K562 (cell line): ENCODE measurements around the gene ERGIC1. TPM values are rescaled to one million over a fixed set of nuclear protein-coding genes. Genes with fewer than 3 reads are reported as not detected.

Source experiments
- CAMTA2 ChIP-seq: fragments of 250-450 bp; sonication (Bioruptor Pico); conservative IDR thresholded peaks from 2 replicates; pipeline ENCODE4 v1.5.1; 2022
- FOS ChIP-seq: IDR thresholded peaks from 3 replicates; pipeline ENCODE4 v1.6.1; 2011; ENCODE audit not compliant: insufficient read length; ENCODE audit errors: extremely low read depth
- HCFC1 ChIP-seq: IDR thresholded peaks from 2 replicates; pipeline ENCODE4 v1.6.1; 2012; ENCODE audit warnings: low read depth, low read length, improper control_type of control experiment
- IRF9 ChIP-seq: fragments of 450-650 bp; IDR thresholded peaks from 2 replicates; pipeline ENCODE4 v1.6.1; 2016; ENCODE audit warnings: missing biosample characterization, missing genetic modification characterization
- NCOR1 ChIP-seq: fragments of 450-650 bp; IDR thresholded peaks from 2 replicates; pipeline ENCODE4 v1.6.1; 2016; ENCODE audit warnings: mild to moderate bottlenecking, moderate library complexity
- NR2C1 ChIP-seq, 2 experiments: fragments of 450-650 bp; IDR thresholded peaks; 2 replicates each; pipeline ENCODE4 v1.6.1; 2017; ENCODE audit warnings: mild to moderate bottlenecking in 2 of 2, antibody characterized with exemption in 1 of 2, inconsistent platforms in 1 of 2, missing compliant biosample characterization in 1 of 2, missing genetic modification characterization in 1 of 2
- NRF1 ChIP-seq, 2 experiments: fragments of 450-650 bp; IDR thresholded peaks in 1 of 2; conservative IDR thresholded peaks in 1 of 2; 2 replicates each; pipeline ENCODE4 v1.6.1; 2014; ENCODE audit warnings: mild to moderate bottlenecking in 2 of 2
- RFX1 ChIP-seq: fragments of 450-650 bp; IDR thresholded peaks from 2 replicates; pipeline ENCODE4 v1.6.1; 2016; ENCODE audit warnings: mild to moderate bottlenecking, moderate library complexity
- TFAP4 ChIP-seq: sonication (generic); formaldehyde crosslinking; IDR thresholded peaks from 2 replicates; pipeline ENCODE4 v1.8.0; 2022; ENCODE audit warnings: missing genetic modification reagents, mild to moderate bottlenecking, moderate library complexity, borderline replicate concordance
- TFE3 ChIP-seq: fragments of 450-650 bp; formaldehyde crosslinking; IDR thresholded peaks from 2 replicates; pipeline ENCODE4 v1.4.0; 2020; ENCODE audit warnings: mild to moderate bottlenecking, mixed read lengths
- ZBTB34 ChIP-seq: fragments of 250-450 bp; sonication (Bioruptor Pico); IDR thresholded peaks from 2 replicates; pipeline ENCODE4 v1.8.0; 2021; ENCODE audit warnings: mild to moderate bottlenecking, moderate library complexity
- ZNF407 ChIP-seq: fragments of 450-650 bp; IDR thresholded peaks from 2 replicates; pipeline ENCODE4 v1.6.1; 2016; ENCODE audit warnings: low read depth
- ZNF551 ChIP-seq: fragments of 250-450 bp; sonication (Bioruptor Pico); IDR thresholded peaks from 2 replicates; pipeline ENCODE4 v1.5.0; 2021; ENCODE audit warnings: mild to moderate bottlenecking, moderate library complexity
- ZNF699 ChIP-seq: fragments of 250-450 bp; sonication (Bioruptor Pico); IDR thresholded peaks from 2 replicates; pipeline ENCODE4 v1.8.0; 2021; ENCODE audit warnings: mild to moderate bottlenecking, moderate library complexity; ENCODE audit not compliant: insufficient replicate concordance
- polyA plus RNA-seq, 8 experiments: library from polyadenylated mRNA; depleted of rRNA in 4 of 8; stranded (reverse) in 5 of 8; unstranded in 3 of 8; fragments of >200 nt; fragmentation: Nextera tagmentation in 2 of 8; fragmentation: Illumina TruSeq in 1 of 8; extraction: Ambion mirVana in 2 of 8; extraction: Trizol in 1 of 8; gene quantifications; 2 replicates each; pipeline versions ENCODE4 v1.2.1 to v1.2.3, GENCODE V29; 2011 to 2014; ENCODE audit warnings: inconsistent platforms in 1 of 8, missing spikeins in 1 of 8
- total RNA-seq, 7 experiments: library from RNA; depleted of rRNA in 6 of 7; stranded (reverse); fragments of >200 nt in 6 of 7; fragmentation: Illumina TruSeq in 2 of 7; extraction: Trizol in 2 of 7; gene quantifications; 2 replicates each; pipeline versions ENCODE4 v1.2.1 to v1.2.3, GENCODE V29; 2011 to 2021; ENCODE audit warnings: low replicate concordance in 1 of 7

ERGIC1 gene
- total and polyA plus RNA-seq, 9 of the 15 experiments (the other 6 are each of a cell fraction or from before 2014, with no cell fraction given) = 5.5 to 68.4 (median 36.4) TPM

GRCh38 chr5:172870715-172871461 is 36.8 kb downstream of the ERGIC1 start (continued):
- TF ChIP-seq ZNF407 = no peak
- TF ChIP-seq HCFC1 = no peak
- no peak for TF ChIP-seq ZNF699 (CRISPR knock-in tag)
- no peak for TF ChIP-seq FOS
- no peak for TF ChIP-seq CAMTA2 (CRISPR knock-in tag)
- TF ChIP-seq NCOR1 = no peak
- TF ChIP-seq IRF9 = no peak
- TF ChIP-seq NR2C1 (IDR thresholded peaks at IDR 0.05) = no peak
- TF ChIP-seq NR2C1 (tag; IDR thresholded peaks at IDR 0.05) = peak; percentile 61; the same call in 1 of the 2 replicates
- TF ChIP-seq RFX1 = no peak
- peak in 1 of 2 experiments; percentile 45; a peak in 3 of 4 replicates for TF ChIP-seq NRF1 (conservative IDR thresholded peaks at IDR 0.05 in 1 of 2, IDR thresholded peaks at IDR 0.05 in 1 of 2)
- peak; percentile 14; the same call in 1 of the 2 replicates for TF ChIP-seq TFAP4 (CRISPR knock-in tag)
- TF ChIP-seq TFE3 (CRISPR knock-in tag) = no peak
- TF ChIP-seq ZBTB34 = no peak
- TF ChIP-seq ZNF551 (CRISPR knock-in tag) = no peak
